HG02943 (cell line): Measurements from ENCODE around the gene AKNA.
"Not testable (repeated sequence)": the region's sequence is repeated elsewhere in the genome, so short reads cannot be mapped to it uniquely, and the experiment has no call there.

Experiments used
- ATAC-seq: cut with Tn5 transposase; IDR thresholded peaks from one replicate; pipeline ENCODE4 v1.9.1; 2021; ENCODE audit warnings: mild to moderate bottlenecking, low read depth, moderate library complexity; ENCODE audit not compliant: unreplicated experiment

AKNA gene

DNA sequence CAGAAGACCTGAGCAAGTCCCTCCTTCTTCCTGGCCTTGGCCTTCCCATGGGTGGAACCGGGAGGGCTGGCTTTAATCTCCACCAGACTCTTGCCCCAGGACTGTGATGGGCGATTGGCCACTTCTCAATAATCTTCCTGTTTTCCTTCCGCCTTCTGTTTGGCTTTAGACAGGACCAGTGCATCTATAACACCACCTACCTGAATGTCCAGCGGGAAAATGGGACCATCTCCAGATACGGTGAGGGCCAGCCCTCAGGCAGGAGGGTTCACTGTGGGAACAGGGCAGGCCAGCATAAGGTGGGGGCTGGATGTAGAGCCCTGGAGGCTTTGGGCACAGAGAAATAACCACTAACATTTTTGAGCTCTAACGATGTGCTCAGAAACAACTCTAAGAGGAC lies 63.9 kb downstream of the AKNA start:
- not testable (repeated sequence) for ATAC-seq

DNA sequence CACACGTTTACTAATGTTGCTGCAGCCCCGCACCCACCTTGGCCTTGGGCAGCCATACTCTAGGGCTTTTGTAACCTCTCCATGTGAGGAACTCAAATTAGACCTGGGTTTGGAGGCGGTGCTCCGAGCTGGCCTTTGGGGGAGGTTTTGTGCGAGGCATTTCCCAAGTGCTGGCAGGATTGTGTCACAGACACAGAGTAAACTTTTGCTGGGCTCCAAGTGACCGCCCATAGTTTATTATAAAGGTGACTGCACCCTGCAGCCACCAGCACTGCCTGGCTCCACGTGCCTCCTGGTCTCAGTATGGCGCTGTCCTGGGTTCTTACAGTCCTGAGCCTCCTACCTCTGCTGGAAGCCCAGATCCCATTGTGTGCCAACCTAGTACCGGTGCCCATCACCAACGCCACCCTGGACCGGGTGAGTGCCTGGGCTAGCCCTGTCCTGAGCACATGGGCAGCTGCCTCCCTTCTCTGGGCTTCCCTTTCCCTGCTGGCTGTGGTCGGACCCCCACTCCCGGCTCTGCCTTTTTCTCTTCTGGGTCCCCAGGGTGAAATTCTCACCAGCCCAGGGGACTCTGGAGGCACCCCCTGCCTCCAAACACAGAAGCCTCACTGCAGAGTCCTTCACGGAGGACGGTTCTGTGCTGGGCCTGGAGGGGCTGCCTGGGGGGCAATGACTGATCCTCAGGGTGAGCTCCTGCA lies 64.8 kb downstream of the AKNA start, which contains the start of gene ORM1:
TSS of gene ORM1 (plus strand) at position 268 of the 701 bp plus-strand sequence. CDS start at position 304, 36 bp downstream.
- not testable (repeated sequence) for ATAC-seq

DNA sequence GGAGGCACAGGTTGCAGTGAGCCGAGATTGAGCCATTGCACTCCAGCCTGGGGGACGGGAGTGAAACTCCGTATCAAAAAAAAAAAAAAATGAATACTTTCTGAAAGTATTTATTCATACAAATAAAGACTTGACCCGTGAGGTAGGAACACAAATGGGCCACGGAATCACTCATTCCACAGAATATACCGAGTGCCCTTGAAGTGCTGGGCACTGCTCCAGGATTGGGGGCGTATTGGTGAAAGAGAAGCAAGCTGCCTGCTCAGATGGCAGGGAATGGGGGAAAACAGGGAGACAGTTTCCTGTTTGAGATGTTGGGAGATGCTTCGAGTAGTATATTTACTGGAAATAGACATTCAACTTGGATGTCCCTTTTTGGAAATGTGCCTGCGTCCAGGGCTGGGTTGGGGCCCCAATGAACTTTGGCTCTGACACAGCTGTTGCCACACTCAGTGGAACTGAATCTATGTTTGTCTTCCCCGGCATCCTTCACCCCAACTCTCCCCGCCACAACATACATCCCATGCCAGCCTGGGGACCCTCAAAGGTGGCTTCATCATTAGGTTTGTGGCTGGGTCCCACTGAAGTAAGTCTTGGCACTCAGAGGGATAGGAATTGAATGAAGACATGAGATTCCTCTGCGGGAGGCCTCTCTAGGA lies 65.5 kb downstream of the AKNA start:
- ATAC-seq, result not testable (repeated sequence)

DNA sequence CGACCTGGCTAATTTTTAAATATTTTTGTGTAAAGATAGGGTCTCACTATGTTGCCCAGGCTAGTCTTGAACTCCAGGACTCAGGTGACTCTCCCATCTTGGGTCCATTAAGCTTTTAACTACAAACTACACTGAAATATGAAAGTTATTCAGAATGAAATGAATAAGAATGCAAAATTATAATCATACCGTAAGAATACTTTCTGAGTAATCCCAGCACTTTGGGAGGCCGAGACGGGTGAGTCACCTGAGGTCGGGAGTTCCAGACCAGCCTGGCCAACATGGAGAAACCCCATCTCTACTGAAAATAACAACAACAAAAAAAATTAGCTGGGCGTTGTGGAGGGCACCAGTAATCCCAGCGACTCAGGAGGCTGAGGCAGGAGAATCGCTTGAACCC lies 66.0 kb downstream of the AKNA start:
- no peak for ATAC-seq

DNA sequence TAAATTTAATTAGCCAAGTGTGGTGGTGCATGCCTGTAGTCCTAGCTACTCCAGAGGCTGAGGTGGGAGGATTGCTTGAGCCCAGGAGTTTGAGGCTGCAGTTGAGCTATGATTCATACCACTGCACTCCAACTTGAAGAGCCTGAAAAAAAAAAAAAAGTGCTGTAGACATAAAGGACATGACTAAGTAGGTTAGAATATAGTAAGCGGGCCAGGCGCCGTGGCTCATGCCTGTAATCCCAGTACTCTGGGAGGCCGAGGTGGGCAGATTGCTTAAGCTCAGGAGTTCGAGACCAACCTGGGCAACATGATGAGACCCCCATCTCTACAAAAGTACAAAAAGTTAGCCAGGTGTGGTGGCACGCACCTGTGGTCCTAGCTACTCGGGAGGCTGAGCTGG lies 67.1 kb downstream of the AKNA start:
- ATAC-seq, result not testable (repeated sequence)

DNA sequence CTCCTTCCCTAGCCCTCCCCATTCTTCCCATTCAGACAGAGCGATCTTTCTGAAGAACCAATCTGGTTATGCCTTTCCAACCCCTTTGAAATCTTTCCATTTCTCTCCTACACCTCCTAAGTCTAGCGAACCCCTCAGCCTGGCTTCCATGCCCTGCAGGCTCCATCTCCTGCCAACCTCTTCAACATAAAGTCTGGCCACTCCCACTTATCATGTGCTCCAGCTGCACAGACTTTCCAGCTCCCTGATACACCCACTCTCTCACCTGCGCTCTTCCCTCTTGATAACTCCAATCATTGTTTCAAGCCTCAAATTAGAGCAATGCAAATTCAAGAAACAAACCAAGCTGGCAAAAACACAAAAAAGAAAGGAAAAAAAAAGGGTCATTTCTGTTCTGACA lies 68.6 kb downstream of the AKNA start:
- no peak for ATAC-seq

DNA sequence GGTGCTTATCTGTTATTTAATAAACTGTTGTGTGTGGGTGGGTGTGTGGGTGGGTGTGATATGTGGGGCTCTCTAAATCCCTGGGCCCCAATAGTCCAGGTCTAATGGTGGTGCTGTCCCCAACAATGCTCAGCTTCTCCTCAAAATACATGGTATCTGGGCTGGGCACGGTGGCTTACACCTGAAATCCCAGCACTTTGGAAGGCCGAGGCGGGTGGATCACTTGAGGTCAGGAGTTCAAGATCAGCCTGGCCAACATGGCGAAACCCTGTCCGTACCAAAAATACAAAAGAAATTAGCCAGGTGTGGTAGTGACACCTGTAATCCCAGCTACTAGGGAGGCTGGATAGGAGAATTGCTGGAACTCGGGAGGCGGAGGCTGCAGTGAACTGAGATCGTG lies 69.4 kb downstream of the AKNA start:
- no peak for ATAC-seq

DNA sequence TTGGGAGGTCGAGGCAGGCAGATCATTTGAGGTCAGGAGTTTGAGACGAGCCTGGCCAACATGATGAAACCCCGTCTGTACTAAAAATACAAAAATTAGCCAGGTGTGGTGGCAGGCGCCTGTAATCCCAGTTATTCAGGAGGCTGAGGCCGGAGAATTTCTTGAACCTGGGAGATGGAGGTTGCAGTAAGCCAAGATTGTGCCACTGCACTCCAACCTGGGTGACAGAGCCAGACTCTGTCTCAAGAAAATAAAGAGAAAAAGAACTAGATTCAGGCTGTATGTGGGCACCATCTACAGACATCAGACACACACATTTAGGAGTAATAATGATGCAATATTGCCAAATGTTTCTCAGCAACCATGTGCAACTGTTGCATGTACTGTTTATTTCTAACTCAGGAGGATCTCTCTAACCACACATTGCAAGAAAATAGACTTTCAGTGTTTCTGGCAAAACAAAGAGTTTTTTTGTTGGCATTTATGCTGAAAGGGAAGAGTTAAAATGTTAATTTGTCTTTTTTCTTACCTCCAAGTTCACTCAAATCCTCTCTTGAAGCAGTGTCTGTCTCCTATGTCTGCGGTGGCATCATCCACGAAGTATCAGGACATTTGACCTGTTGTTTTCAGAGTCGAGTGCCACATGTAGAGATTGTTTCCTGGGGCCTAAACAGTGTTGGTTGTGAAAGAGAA lies 70.0 kb downstream of the AKNA start:
- no peak for ATAC-seq

DNA sequence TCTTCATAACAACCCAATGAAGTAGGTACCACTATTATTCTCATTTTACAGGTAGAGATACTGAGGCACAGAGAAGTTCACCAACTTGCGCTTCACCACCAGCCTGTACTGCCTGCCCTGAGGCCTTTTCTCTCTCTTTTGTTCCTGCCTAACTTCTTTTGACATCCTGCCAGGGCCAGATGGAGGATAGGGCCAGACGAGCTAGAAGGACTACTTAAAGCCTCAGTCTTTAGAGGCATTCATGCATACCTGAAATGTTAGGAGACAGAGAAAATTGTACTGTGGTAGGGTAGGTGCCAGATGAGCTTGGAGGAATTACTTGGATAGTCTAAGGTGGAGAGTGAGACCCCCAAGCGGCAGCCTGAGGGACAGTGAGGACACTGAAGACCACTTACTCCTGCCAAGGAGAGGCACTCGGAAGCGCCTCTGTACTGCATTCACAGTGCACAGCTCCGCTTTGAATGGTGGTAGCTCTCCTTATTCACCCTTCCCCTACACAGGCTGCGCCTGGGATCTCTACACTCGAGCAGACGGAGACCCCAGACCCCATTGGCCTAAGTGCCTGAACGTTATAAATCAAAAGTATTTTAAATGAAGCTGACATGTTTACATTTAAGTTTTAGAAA lies 71.1 kb downstream of the AKNA start:
- no peak for ATAC-seq

DNA sequence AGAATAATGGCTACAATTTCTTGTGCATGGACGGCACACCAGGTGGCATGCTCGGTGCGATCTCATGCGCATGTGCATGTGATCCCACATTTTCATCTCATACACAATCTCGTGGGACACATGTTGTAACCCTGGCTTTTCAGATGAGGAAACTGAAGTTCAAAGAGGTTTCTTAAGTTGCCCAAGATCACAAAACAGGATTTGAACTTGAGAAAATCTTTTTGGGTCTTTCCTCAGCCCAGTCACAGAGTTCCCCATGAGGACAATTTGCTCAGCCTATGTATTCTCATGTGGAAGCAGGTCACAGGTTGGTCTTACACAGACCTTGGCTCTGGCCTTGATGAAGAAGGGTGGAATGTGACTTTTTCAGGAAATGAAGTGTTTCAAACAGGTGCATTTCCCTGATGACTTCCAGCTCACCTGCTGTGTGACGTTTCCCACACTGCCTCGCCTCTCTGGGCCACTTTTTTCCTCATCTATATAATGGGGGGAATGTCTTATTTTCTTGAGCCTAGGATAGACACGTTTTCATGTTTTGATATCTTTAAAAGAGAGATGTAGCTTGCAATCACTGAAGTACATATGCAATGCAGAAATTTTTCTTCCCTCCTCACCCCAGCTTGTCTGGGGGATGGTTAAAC lies 71.9 kb downstream of the AKNA start:
- no peak for ATAC-seq

DNA sequence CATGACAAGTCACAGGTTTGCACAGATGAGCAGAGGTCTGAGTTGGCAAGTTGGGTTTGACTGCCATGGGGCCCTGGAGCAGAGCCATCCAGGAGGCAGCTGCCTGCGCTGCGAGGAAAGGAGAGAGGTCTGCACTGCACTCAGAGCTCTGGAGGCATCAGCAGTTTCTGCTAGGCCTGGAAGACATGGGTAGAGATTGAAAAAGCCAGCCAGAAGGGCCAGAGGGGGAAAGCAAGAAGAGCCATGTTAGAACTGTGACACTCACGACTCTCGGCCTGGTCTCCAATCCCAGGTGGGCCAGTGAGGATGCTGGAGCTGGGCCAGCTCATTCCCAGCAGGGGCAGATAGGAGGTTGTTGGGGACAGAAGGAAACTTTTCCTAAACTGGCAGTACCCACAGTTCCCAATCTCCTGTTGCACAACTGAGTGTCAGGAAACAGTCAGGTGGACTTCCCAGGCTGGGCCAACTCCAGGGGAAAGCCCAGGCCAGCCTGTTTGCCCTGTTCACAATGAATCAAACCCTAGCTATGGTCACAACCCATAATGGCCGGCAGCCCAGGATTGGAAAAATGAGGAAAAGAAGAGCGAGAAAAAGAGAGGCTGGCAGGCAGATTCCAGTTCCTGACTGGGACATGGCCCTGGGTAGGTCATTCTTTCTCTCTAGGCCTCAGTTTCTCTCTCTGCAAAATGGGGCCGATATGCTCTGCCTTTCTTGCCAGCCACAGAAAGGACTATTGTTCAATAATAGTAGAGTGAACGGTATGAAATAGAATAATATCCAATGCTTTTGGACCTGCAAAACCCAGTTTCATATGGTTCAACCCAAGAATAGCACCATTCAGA lies 72.7 kb downstream of the AKNA start:
- no peak for ATAC-seq

DNA sequence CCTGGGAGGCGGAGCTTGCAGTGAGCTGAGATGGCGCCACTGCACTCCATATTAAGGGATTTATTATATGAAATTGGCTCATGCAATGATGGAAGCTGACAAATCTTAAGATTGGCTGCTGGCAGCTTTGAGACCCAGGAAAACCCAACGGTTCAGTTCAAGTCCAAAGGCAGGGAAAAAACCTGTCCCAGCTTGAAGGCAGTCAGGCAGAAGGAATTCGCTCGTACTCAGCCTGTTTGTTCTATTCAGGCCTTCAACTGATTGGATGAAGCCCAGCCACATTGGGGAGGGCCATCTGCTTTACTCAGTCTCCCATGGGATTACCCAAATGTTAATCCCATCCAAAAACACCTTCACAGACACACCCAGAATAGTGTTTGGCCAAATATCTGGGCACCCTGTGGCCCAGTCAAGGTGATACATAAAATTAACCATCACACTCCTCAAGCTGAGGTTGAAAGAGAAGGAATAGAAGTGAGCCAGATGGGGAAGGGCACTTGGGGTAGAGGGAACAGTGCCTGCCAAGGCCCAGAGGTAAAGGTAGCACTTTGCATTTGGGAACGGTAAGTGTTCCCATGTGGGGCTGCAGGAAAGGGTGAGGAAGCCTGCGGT lies 73.4 kb downstream of the AKNA start:
- ATAC-seq, result no peak

DNA sequence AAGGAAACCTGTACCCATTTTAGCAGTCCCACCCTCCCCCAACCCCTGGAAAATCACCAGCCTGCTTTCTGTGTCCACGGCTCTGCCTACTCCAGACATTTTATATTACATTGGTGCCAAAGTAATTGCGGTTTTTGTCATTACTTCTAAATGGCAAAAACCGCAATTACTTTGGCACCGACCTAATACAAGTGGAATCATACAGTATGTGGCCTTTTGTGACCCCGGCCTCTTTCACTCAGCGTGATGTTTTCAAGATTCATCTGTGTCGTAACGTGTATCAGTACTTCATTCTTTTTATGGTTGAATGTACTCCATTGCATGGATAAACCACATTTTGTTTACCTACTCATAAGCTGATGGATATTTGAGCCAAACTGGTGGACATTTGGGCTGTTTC lies 74.6 kb downstream of the AKNA start:
- ATAC-seq, result no peak

DNA sequence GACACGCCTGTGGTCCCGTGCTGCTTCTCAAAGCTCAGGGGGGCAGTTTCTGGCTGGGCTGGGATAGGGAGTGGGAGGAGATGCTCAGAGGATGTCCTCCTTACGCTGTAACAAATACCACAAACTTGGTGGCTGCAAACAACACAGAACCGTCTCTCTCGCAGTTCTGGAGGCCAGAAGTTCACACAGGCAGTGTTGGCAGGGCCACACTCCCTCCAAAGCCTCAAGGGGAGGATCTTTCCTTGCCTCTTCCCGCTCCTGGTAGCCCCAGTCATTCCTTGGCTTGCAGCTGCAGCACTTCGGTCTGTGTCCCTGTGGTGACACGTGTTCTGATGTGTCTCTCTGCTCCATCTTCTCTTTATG lies 75.3 kb downstream of the AKNA start:
- no peak for ATAC-seq

DNA sequence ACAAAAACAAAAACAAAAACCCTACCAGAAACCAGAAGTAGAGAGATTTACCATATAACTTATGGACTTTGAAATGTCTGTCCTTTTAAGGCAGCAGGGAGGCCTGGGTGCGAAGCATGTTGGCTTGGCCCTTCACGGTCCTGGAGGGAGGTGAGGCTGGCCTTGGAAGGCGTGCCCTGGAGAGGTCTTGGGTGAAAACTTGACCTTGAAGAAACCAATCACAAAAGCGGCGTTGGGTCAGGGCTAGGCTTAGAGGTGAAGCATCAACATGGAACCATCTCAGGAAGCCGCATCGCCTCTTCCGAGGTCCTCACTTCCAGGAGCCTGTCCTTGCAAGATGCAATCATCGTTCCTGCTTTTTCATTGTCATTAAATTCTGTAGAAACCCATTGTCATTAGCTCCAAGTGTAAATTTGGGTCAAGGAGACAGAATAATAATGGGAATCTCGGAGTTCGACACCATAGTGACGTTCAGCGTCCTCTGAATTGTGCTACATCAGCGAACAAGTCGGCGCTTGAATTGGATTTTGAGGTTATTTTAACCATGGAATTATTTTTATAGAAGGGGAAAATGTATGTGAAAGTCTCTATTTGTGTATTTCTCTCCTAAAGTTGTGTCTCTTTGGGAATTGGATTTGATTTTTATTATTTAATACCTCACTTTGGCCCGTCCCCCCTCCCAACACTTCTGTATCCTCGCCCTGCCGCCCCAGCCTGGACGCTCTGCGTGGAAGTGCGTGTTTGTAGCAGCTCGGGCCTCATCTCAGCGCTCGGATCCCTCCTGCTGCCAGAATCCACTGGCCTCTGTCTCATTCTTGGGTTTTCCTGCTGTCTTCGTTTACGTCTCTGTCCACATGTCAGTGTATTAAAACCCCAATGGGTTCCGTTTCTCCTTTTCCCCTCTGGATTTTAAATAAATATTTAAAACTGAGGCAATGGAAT lies 75.9 kb downstream of the AKNA start:
- no peak for ATAC-seq

DNA sequence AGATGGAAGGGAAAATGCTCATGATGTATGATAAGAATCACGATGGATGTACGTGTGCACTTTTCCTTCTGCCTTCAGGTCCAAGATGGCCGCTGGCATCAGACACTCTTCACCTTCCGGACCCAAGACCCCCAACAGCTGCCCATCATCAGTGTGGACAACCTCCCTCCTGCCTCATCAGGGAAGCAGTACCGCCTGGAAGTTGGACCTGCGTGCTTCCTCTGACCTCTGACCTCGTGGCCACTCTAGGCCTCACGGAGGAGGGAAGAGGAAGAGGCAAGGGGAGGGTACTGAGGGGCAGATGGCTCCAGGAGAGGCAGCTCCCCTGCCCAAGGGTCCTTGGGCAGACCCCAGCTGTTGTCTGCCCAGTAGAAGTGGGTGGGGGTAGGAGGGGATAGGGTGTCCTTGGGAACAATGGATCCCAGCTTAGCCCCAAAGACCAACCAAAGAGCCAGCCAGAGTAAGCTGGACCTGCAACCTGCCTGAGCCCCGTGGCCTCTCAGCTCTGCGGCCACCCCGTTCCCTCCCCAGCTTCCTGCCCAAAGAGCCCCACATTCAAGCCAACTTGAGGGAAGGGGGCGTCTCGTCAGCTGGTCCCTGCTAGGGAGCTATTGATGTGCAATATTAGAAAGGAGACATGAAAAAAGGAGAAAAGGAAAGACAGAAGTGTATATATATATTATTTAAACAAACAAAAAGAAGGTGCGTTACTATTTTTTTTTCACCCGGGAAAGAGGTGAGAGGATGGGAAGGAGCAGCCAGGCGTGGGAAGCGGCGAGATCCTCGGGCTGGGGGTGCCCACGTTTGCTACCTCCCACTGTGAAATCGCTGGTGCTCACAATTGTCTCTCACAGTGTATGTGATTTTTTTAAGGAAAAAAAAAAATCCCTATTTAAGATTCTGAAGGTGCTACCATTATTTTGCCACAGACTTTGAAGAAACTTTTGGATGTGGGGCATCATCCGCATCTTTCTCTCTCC lies 77.0 kb downstream of the AKNA start:
- ATAC-seq, result no peak

DNA sequence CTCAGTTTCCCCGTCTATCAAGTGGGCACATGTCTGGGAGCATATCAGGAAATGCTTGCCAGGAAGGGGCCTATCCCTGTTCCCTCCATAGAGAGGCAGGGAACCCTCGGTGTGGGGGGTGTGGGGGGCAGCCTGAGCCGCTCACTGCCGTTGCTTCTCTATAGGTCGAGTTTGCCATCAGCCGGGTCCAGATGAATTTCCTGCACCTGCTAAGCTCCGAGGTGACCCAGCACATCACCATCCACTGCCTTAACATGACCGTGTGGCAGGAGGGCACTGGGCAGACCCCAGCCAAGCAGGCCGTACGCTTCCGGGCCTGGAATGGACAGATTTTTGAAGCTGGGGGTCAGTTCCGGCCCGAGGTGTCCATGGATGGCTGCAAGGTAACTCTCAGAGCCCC lies 78.7 kb downstream of the AKNA start:
- no peak for ATAC-seq
